Astrocyte (in vitro differentiated cells and primary cell): ENCODE measurements around the gene EHD1. TPM values are rescaled to one million over a fixed set of nuclear protein-coding genes. Genes with fewer than 3 reads are reported as not detected.

Experiments used
- DNase-seq: peaks from one replicate; pipeline ENCODE4 v3.0.0-alpha.2; 2010; ENCODE audit warnings: low read depth
- FAIRE-seq: peaks from 2 replicates; lab custom pipeline; 2011; peaks lifted over from hg19 to GRCh38; lab: Jason Lieb, UNC
- H2AFZ ChIP-seq: 2 replicates; pipeline ENCODE4 v1.6.0; 2012; ENCODE audit warnings: low read depth, low read length, inconsistent platforms
- H3K27ac ChIP-seq: 2 replicates; pipeline ENCODE4 v1.5.1; 2011; ENCODE audit warnings: low read depth, low read length, inconsistent platforms
- H3K27me3 ChIP-seq: 2 replicates; pipeline ENCODE4 v1.6.0; 2011; ENCODE audit warnings: low read length, inconsistent platforms; ENCODE audit not compliant: insufficient read depth
- H3K36me3 ChIP-seq: 2 replicates; pipeline ENCODE4 v1.5.1; 2011; ENCODE audit warnings: low read length, inconsistent platforms; ENCODE audit not compliant: insufficient read depth
- H3K4me1 ChIP-seq: 2 replicates; pipeline ENCODE4 v1.5.1; 2011; ENCODE audit warnings: low read length, inconsistent platforms; ENCODE audit not compliant: insufficient read depth
- H3K4me2 ChIP-seq: 2 replicates; pipeline ENCODE4 v1.6.0; 2012; ENCODE audit warnings: low read length, inconsistent platforms
- H3K4me3 ChIP-seq: 2 replicates; pipeline ENCODE4 v1.5.1; 2011; ENCODE audit warnings: low read depth, mild to moderate bottlenecking, low read length, inconsistent platforms; ENCODE audit not compliant: insufficient read depth
- H3K79me2 ChIP-seq: 2 replicates; pipeline ENCODE4 v1.6.0; 2012; ENCODE audit warnings: mild to moderate bottlenecking, low read length, inconsistent platforms; ENCODE audit not compliant: insufficient read depth
- H3K9ac ChIP-seq: 2 replicates; pipeline ENCODE4 v1.6.0; 2012; ENCODE audit warnings: mild to moderate bottlenecking, low read length, inconsistent platforms
- H3K9me3 ChIP-seq: 2 replicates; pipeline ENCODE4 v1.5.1; 2012; ENCODE audit warnings: low read depth, mild to moderate bottlenecking, low read length, inconsistent platforms; ENCODE audit not compliant: insufficient read depth
- H4K20me1 ChIP-seq: 2 replicates; pipeline ENCODE4 v1.6.0; 2012; ENCODE audit warnings: low read length, inconsistent platforms; ENCODE audit not compliant: insufficient read depth
- H3K27ac Mint-ChIP-seq: one replicate; pipeline ENCODE4 v1.8.0; 2021; ENCODE audit warnings: mild to moderate bottlenecking, mixed read lengths; ENCODE audit not compliant: unreplicated experiment
- H3K27me3 Mint-ChIP-seq: one replicate; pipeline ENCODE4 v1.8.0; 2021; ENCODE audit warnings: low read depth, mixed read lengths; ENCODE audit not compliant: unreplicated experiment
- H3K36me3 Mint-ChIP-seq: one replicate; pipeline ENCODE4 v1.8.0; 2021; ENCODE audit warnings: low read depth, mixed read lengths; ENCODE audit not compliant: unreplicated experiment
- H3K4me1 Mint-ChIP-seq: one replicate; pipeline ENCODE4 v1.8.0; 2021; ENCODE audit warnings: low read depth, mixed read lengths; ENCODE audit not compliant: unreplicated experiment
- H3K4me3 Mint-ChIP-seq: one replicate; pipeline ENCODE4 v1.8.0; 2021; ENCODE audit warnings: mild to moderate bottlenecking, moderate library complexity, mixed read lengths; ENCODE audit not compliant: unreplicated experiment
- H3K9me3 Mint-ChIP-seq: one replicate; pipeline ENCODE4 v1.8.0; 2021; ENCODE audit warnings: mild to moderate bottlenecking, mixed read lengths; ENCODE audit not compliant: unreplicated experiment
- EZH2 ChIP-seq: IDR thresholded peaks from 2 replicates; pipeline ENCODE4 v1.6.1; 2012; ENCODE audit warnings: mild to moderate bottlenecking, low read length, inconsistent platforms; ENCODE audit not compliant: insufficient read depth
- microRNA-seq: library from miRNA; unstranded; fragments of <30 nt; microRNA quantifications from one replicate; pipeline ENCODE4 v1.2.0, GENCODE V29; 2020
- total RNA-seq: library from RNA; stranded (reverse); gene quantifications from 2 replicates; pipeline ENCODE4 v1.2.1, GENCODE V29; 2021
- TF ChIP-seq, protein P1 (sequence below): IDR thresholded peaks from 2 replicates; pipeline ENCODE4 v1.5.1; 2011; ENCODE audit warnings: low read depth, mild to moderate bottlenecking, inconsistent platforms, low read length, moderate library complexity; ENCODE audit not compliant: insufficient read depth

Gene EHD1
- total RNA-seq, 1 donor from 2014 or later, result 201 TPM

DNA sequence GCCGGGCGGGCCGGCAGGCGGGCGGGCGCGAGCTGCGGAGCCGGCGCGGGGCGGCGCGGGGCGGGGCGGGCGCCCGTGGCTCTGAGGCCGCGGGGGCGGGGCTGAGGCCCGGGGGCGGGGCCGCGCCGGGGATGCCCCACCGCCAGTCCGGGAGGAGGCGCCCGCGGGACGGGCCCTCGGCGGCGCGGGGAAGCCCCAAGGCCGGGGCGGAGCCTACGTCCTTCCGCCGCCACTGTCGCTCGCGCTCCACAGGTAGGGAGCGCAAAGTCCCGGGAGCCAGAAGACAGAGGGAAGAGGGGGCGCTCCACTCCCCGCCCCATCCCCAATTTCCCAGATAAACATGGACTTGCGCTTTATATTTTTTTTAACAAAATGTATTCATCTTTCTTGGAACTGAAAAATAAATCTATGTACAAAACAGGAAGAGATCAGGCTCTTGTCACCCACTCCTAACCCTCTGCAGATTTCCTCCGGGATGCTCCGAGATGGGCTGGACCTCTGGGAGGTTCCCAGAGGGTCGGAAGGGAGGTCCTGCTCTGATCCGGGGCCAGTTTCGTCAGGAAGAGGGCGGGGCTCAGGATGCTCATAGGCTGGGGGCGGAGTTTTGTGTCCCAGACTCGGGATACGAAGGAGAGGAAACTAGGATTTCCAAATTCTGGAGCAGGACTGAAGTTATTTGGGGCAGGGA, 75.1 kb downstream of the EHD1 start, which contains the start of gene MAP4K2:
MAP4K2 (minus strand) TSS at position 57 of the 688 bp plus-strand sequence. CDS start 65 bp downstream, outside the sequence.
- no peaks in the 10 kb centered on the region for H3K9me3 Mint-ChIP-seq
- no peak for TF ChIP-seq EZH2
- TF ChIP-seq, protein P1, sequence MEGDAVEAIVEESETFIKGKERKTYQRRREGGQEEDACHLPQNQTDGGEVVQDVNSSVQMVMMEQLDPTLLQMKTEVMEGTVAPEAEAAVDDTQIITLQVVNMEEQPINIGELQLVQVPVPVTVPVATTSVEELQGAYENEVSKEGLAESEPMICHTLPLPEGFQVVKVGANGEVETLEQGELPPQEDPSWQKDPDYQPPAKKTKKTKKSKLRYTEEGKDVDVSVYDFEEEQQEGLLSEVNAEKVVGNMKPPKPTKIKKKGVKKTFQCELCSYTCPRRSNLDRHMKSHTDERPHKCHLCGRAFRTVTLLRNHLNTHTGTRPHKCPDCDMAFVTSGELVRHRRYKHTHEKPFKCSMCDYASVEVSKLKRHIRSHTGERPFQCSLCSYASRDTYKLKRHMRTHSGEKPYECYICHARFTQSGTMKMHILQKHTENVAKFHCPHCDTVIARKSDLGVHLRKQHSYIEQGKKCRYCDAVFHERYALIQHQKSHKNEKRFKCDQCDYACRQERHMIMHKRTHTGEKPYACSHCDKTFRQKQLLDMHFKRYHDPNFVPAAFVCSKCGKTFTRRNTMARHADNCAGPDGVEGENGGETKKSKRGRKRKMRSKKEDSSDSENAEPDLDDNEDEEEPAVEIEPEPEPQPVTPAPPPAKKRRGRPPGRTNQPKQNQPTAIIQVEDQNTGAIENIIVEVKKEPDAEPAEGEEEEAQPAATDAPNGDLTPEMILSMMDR, result no peak
- peak within 1 kb of the TSS; percentile 94 for H3K4me3 Mint-ChIP-seq
- H2AFZ ChIP-seq, result peak within 1 kb of the TSS; percentile 69
- peaks cover 2% of the 10 kb centered on the region for H3K4me1 Mint-ChIP-seq
- peak within 1 kb of the TSS; percentile 81 for H3K9ac ChIP-seq
- peak within 1 kb of the TSS; percentile 74 for H3K4me3 ChIP-seq
- H3K27me3 ChIP-seq, result no peaks in the 10 kb centered on the region
- H3K36me3 Mint-ChIP-seq, result peaks cover 7% of the 10 kb centered on the region
- H3K4me2 ChIP-seq, result peak within 1 kb of the TSS; percentile 91
- no peaks in the 10 kb centered on the region for H3K79me2 ChIP-seq
- peak within 1 kb of the TSS; percentile 94 for H3K27ac Mint-ChIP-seq
- no peaks in the 10 kb centered on the region for H3K27me3 Mint-ChIP-seq
- peaks cover 2% of the 10 kb centered on the region for H3K36me3 ChIP-seq
- H3K9me3 ChIP-seq, result no peaks in the 10 kb centered on the region
- peaks cover 18% of the 10 kb centered on the region for H4K20me1 ChIP-seq
- peak within 1 kb of the TSS; percentile 67 for H3K27ac ChIP-seq
- H3K4me1 ChIP-seq, result peaks cover 9% of the 10 kb centered on the region
- FAIRE-seq, result no peak
- peak; percentile 50 for DNase-seq

DNA sequence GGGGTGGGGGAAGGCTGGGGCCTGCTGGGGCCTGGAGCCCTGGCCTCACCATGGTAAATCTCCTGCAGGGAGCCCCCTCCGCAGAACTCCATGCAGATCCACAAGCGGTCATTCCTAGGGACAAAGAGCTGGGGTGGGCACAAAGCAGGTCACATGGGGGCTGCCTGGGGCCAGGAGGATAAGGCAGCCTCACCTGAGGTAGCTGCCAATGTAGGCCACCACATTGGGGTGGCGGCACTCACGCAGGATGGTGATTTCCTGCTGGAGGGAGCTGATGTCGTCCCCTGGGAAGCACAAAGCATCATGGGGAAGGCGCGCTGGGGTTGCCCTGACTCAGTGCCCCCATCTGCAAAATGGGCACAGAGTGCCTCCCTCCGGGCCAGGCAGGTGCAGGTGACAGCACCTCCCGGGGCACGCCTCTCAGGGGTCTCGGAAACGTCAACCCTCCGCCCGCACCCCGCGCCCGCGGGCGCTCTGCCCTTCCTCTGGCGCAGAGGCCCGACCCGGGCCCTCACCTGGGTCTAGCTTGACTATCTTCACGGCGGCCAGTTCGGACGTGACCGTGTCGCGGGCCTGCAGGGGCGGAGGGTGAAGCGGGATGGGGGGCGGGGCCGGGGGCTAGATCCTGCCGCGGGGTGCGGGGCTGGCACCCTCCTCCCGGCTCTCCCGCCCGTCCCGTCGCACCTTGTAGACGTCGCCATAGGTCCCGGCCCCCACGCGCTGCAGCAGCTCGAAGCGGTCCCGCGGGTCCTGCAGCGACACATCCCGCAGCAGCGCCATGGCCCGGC, 75.9 kb downstream of the EHD1 start:
- H3K36me3 Mint-ChIP-seq, result peaks cover 7% of the 10 kb centered on the region
- peaks cover 2% of the 10 kb centered on the region for H3K4me1 Mint-ChIP-seq
- Histone ChIP-seq H3K9ac (peak overlapping the region; percentile 68), H3K27ac (no peak overlapping the region), H2AFZ (peak overlapping the region; percentile 69), H3K79me2 (no peaks in the 10 kb centered on the region), H3K27me3 (no peaks in the 10 kb centered on the region), H4K20me1 (peaks cover 15% of the 10 kb centered on the region), H3K4me2 (peak overlapping the region; percentile 91), H3K4me3 (peak overlapping the region; percentile 49), H3K36me3 (peaks cover 2% of the 10 kb centered on the region), H3K4me1 (peaks cover 9% of the 10 kb centered on the region), H3K9me3 (no peaks in the 10 kb centered on the region)
- DNase-seq, result no peak
- no peaks in the 10 kb centered on the region for H3K9me3 Mint-ChIP-seq
- H3K4me3 Mint-ChIP-seq, result peak overlapping the region; percentile 66
- no peak for FAIRE-seq
- no peak for TF ChIP-seq EZH2
- TF ChIP-seq, protein P1, result no peak
- no peaks in the 10 kb centered on the region for H3K27me3 Mint-ChIP-seq
- no peak overlapping the region for H3K27ac Mint-ChIP-seq

Small RNA genes within 50 kb of the gene (microRNA-seq; reads per million reads assigned to microRNA genes)
- not detected for gene MIR6749
- gene MIR6750, result 2.7 reads per million, percentile 3 among the genes with 10 or more reads in this experiment

Other genes starting within 250 kb of the EHD1 start
- gene NRXN2, start 155.4 kb downstream of the EHD1 start, total RNA-seq, result 0.14 and 0.17 TPM in 2 replicates
- 3.9 and 5.4 TPM in 2 replicates for gene RASGRP2, start 134.5 kb downstream of the EHD1 start, total RNA-seq
- gene PYGM, start 118.6 kb downstream of the EHD1 start, total RNA-seq, result 0.68 and 1.0 TPM in 2 replicates
- gene SF1, start 100.1 kb downstream of the EHD1 start, total RNA-seq, result 210 and 215 TPM in 2 replicates
- 11.2 and 12.3 TPM in 2 replicates for gene MAP4K2, start 75.4 kb downstream of the EHD1 start, total RNA-seq
- 26.0 and 27.5 TPM in 2 replicates for gene MEN1, start 68.1 kb downstream of the EHD1 start, total RNA-seq
- 2.0 and 4.6 TPM in 2 replicates for gene CDC42BPG, start 34.0 kb downstream of the EHD1 start, total RNA-seq
- gene ATG2A, start 38.6 kb upstream of the EHD1 start, total RNA-seq, result 21.4 and 21.8 TPM in 2 replicates
- 22.5 and 24.1 TPM in 2 replicates for gene PPP2R5B, start 46.1 kb upstream of the EHD1 start, total RNA-seq
- not detected in 2 replicates for gene GPHA2, start 57.3 kb upstream of the EHD1 start, total RNA-seq
- not detected in 2 replicates for gene MAJIN, start 93.5 kb upstream of the EHD1 start, total RNA-seq
- gene BATF2, start 118.3 kb upstream of the EHD1 start, total RNA-seq, result 4.5 and 5.0 TPM in 2 replicates
- gene ARL2, start 135.5 kb upstream of the EHD1 start, total RNA-seq, result 41.7 and 47.6 TPM in 2 replicates
- gene SNX15, start 148.8 kb upstream of the EHD1 start, total RNA-seq, result 15.4 and 18.5 TPM in 2 replicates
- gene SAC3D1, start 162.6 kb upstream of the EHD1 start, total RNA-seq, result 13.8 and 14.6 TPM in 2 replicates
- gene NAALADL1, start 179.9 kb upstream of the EHD1 start, total RNA-seq, result not detected in 2 replicates
- gene CDCA5, start 205.4 kb upstream of the EHD1 start, total RNA-seq, result 6.0 and 6.3 TPM in 2 replicates
- 37.9 and 46.3 TPM in 2 replicates for gene ZFPL1, start 205.6 kb upstream of the EHD1 start, total RNA-seq
- gene VPS51, start 217.6 kb upstream of the EHD1 start, total RNA-seq, result 40.0 and 41.4 TPM in 2 replicates
- gene TM7SF2, start 233.3 kb upstream of the EHD1 start, total RNA-seq, result 18.0 and 23.9 TPM in 2 replicates
- gene ZNHIT2, start 239.1 kb upstream of the EHD1 start, total RNA-seq, result 8.1 and 10.0 TPM in 2 replicates
- gene FAU, start 243.5 kb upstream of the EHD1 start, total RNA-seq, result 670 and 694 TPM in 2 replicates
- 42.6 and 45.1 TPM in 2 replicates for gene MRPL49, start 243.7 kb upstream of the EHD1 start, total RNA-seq